KOPT-K1 (cell line): ENCODE data around the gene TMEM115.

Experiments
- H3K27ac ChIP-seq: fragments of 200-600 bp; sonication (generic); 2 replicates; pipeline ENCODE4 v1.5.1; 2016; ENCODE audit warnings: antibody characterized with exemption, mild to moderate bottlenecking, low read depth, low read length; ENCODE audit not compliant: poor library complexity, severe bottlenecking
- H3K36me3 ChIP-seq: fragments of 200-600 bp; sonication (generic); 2 replicates; pipeline ENCODE4 v1.5.1; 2017; ENCODE audit warnings: antibody characterized with exemption, mild to moderate bottlenecking, low read length, moderate library complexity; ENCODE audit not compliant: insufficient read depth
- H3K9me3 ChIP-seq: fragments of 200-600 bp; sonication (generic); 2 replicates; pipeline ENCODE4 v1.5.1; 2017; ENCODE audit warnings: antibody characterized with exemption, low read length, mild to moderate bottlenecking; ENCODE audit not compliant: insufficient read depth, poor library complexity, severe bottlenecking

The TMEM115 gene

DNA sequence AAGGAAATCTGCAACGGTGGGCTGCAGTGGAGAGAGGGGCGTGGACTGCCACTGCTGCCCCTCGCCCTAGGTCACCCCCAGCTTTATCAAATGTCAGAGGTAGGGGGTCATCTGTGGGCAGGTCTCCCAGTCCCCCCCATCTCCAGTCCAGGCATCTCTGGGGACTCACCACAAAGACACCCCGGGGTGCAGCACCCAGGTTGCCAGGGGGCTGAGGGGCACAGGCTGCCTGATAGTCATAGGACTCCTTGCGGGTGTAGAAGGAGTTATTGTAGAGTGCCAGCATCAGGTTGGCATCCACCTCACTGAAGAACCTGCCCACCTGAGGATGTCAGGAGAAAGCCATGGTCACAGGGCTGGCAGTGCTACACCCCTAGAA is 6.5 kb upstream of the TMEM115 start:
- no peaks in the 10 kb centered on the region for H3K9me3 ChIP-seq
- peak overlapping the region; percentile 47 for H3K27ac ChIP-seq
- no peaks in the 10 kb centered on the region for H3K36me3 ChIP-seq

DNA sequence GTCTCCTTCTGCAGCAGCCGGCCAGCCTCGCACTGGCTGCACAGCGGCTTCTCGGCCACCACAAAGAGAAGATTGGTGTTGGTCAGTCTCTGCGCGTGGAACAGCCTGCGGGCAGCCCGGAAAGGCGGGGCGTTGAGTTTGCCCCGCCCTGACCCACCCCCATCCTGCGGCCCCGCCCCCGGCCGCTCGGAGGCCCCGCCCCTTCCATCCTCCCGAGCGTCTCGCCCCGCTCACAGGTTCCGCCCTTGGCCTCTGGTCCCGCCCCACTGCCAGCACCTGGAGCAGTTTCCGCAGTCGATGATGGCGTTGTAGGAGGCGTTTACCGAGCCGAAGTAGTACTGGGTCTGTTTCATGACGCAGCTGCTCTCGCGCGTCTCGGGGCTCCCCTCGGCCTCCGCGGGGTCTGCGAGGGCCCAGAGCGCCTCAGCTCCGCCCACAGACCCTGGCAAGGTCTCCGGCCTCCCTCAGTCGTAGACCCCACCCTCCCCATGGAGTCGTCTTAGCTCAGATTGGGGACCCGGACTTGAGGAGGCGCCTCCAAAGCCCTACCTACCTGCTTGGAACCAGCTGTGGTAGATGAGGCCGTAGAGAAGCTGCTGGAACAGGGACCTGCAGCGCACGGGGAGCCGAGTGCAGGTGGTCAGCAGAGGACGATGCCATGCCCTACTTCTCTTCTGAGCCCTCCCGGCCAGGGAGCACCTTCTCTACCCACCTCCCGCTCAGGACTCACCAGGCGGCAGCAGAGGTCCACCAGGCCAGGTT is 5.9 kb upstream of the TMEM115 start:
- no peaks in the 10 kb centered on the region for H3K9me3 ChIP-seq
- H3K27ac ChIP-seq = peak overlapping the region; percentile 47
- H3K36me3 ChIP-seq = no peaks in the 10 kb centered on the region

DNA sequence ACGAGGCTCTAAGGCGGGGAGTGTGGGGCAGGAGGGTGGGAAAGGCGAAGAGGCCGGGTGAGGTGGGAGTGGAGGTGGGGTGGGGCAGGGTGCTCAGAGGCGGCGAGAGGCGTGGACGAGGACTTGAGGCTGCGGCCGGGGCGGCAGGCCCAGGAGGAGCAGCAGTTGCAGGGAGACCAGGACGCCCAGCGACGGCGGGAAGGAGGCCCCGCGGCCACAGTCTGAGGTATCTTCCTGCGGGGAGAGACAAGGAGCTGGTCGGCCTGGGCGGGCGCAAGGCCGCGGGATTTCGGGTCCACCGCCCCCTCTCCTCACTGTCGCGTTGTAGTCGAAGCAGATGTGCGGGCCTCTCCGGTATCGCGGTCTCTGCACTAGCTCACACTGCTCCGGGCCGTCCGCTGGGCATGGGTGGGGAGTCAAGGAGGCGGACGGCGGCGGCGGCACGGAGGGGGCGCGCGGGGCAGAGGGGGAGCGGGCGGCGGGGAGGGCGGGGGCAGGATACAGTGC is 5.3 kb upstream of the TMEM115 start:
- Histone ChIP-seq H3K36me3 (no peaks in the 10 kb centered on the region), H3K9me3 (no peaks in the 10 kb centered on the region), H3K27ac (no peak overlapping the region)

DNA sequence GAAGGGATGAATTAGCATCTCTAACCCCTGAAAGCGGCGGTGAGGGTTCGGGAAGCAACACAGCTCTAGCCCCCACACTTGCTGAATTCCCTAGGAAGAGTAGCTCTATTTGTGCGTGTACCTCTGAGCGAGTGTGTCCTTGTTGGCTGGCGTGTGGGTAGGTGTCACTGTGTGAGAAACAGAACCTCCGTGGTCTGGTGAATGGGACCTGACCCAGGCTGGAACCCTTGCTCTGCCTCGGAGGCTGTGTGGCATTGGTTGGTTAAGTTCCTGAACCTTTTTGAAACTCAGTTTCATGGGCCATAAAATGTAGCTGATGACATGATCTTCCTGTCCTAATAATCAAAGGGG is 414 bp upstream of the TMEM115 start:
- Histone ChIP-seq H3K9me3 (no peaks in the 10 kb centered on the region), H3K27ac (peak overlapping the region; percentile 69), H3K36me3 (peaks cover 34% of the 10 kb centered on the region)

DNA sequence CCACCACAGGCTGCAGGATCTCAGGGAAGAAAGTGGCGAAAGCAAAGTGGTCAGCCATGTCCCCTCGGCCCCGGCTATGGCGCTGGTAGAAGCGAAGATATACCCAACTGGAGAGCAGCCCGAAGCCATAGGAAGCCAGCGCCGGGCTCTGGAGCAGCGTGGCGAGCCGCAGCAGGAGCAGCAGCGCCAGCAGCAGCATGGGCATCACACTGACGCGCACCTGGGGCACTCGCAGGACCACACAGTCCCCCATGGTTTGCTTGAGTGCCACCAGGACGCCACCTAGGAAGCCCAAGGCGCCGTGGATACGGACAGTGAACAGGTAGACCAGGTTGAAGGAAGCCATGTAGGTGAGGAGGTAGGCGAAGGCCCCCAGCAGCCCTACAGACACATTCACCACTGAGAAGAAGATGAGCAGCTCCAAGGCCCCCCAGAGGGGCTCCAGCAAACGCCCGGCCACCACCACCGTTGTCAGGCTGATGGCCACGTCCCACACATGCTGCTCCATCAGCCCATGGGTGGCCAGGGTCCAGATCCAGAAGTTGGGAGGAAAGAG is 888 bp downstream of the TMEM115 start:
- H3K36me3 ChIP-seq = peaks cover 47% of the 10 kb centered on the region
- no peaks in the 10 kb centered on the region for H3K9me3 ChIP-seq
- peak overlapping the region; percentile 69 for H3K27ac ChIP-seq

DNA sequence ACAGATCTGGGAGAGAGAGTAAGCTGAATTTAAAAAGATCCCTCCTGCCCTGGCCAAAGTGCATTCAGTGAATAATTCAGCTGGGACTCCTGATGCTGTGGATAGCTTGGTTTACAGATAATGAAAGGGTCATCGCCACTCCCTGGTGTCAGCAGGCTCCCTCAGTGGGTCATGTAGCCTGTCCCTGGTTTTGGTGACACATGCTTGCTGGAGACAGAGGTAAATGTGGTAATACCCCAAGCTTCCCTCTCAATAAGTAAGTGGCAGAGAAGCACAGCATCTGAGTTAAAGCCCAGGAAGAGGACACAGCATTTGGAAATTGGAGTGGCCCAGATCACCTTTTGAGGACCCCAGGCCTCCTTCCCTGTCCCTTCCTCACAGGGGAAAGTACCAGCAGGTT is 1.8 kb downstream of the TMEM115 start:
- Histone ChIP-seq H3K36me3 (peaks cover 56% of the 10 kb centered on the region), H3K9me3 (no peaks in the 10 kb centered on the region), H3K27ac (peak overlapping the region; percentile 1)

DNA sequence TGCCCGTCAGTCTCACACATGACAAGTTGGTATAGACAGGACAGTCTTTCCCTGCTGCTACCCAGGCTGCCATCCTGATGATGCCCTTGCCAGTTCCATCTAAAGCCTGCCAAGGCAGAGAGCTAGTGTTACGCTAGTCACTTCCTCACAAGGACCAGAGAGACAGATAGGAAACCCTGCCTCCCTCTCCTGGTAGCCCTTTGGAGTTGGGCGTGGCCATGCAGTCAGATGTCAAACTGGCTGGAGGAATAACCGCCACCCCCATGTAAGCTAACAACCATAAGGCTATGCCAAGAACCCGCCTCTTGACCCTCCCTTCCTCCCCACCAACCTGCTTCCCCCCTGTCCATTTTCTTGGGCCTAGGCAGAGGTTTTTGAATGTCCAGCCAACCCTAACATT is 2.8 kb downstream of the TMEM115 start:
- no peak overlapping the region for H3K27ac ChIP-seq
- peaks cover 64% of the 10 kb centered on the region for H3K36me3 ChIP-seq
- H3K9me3 ChIP-seq = no peaks in the 10 kb centered on the region

DNA sequence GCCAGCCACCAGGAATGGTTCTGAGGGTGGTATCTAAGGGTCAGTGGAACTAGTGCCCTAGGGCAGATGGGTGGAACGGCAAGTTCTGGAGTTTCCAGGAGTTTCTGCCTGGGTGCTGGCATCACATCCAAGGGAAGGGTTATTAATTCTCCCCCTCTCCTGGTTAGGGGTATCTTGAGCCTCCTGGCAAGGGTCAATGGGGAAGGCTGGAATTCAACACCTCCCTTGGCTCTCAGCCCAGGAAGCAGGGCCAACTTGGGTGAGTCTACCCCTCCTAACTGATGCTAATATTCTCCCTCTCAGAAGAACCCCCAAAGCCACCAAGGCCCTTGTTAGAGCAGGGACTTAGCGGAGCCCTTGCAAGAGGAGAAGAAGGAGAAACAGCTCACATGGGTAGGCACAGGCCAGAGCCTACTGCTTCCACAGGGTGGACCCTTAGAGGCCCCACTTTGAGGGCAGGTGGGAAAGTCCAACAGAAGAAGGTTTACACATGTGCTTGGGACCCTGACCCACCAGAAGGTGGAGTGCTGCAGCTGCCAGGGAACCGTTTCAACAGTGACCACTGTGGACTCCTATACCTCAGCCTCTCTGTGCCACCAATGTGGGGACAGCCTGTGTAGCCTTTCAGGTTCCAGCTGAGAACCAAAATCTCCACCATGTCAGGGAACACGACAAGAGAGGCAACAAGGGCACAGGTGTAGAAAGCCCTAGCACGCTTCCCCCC is 3.3 kb downstream of the TMEM115 start:
- H3K36me3 ChIP-seq = peaks cover 64% of the 10 kb centered on the region
- H3K9me3 ChIP-seq = no peaks in the 10 kb centered on the region
- H3K27ac ChIP-seq = no peak overlapping the region

DNA sequence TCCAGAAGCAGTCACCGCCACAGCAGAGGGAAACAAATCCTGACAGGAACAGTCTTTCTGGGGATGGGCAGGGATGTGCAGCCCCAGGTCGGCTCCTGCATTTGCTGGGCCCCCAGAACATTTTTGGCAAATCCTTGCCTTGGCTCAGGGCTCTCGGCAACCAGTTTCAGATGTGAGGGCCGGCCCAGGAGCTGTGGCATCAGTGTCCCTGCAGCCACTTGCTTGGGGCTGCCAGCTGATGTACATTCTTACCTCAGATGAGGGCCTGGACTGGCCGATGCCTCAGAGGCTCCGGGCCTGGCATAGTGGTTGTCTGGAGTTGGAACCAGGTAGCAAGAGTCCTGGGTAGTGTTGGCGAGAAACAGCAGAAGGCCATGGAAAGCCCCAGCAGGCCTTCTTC is 4.5 kb downstream of the TMEM115 start:
- Histone ChIP-seq H3K9me3 (no peaks in the 10 kb centered on the region), H3K36me3 (peaks cover 64% of the 10 kb centered on the region), H3K27ac (no peak overlapping the region)

DNA sequence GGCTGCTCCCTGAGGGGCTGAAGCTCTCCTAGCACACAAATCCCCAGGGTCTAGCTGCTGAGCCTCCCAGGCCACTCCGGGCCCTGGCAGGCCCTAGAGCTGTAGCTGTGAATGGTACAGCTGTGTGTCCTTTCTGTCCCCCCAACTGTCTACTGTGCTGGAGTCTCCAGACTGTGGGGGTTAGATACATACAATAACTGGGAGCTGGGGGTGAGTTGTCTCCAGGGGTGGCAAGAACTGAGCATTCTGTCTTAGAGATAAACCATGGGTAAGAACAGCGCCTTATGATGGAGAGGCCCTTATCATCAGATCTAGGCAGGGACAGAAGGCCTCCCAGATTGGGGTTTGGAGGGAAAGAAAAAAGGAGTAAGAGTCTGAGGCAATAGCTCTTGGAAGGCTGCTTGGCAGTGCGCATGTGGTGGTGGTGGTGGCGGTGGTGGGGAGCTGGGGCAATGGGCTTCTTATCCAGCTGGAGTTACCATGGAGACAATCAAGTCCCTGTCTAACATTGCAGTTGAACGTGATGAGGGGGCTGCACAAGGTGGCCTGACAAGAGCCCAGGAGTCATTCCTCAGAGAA is 5.0 kb downstream of the TMEM115 start:
- Histone ChIP-seq H3K27ac (no peak overlapping the region), H3K36me3 (peaks cover 68% of the 10 kb centered on the region), H3K9me3 (no peaks in the 10 kb centered on the region)

DNA sequence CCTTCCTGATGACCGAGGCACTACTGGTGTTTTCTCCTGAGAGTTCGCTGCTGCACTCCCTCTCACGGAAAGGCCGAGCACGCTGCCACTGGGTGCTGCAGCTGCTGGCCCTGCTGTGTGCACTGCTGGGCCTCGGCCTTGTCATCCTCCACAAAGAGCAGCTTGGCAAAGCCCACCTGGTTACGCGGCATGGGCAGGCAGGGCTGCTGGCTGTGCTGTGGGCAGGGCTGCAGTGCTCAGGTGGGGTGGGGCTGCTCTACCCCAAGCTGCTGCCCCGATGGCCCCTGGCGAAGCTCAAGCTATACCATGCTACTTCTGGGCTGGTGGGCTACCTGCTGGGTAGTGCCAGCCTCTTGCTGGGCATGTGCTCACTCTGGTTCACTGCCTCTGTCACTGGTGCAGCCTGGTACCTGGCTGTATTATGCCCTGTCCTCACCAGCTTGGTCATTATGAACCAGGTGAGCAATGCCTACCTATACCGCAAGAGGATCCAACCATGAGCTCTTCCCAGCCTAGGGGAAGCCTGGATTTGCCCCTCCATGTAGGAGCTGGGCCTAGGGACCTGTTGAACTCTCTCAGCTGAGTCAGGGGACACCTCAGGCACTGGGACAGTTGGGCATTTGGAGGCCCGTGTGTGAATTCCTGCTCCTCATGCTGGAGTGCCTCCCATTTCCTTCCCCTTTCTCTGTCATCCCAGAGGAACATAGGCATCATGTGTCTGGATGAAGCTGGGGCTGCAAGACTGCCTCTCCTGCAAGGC is 5.9 kb downstream of the TMEM115 start:
- Histone ChIP-seq H3K36me3 (peaks cover 75% of the 10 kb centered on the region), H3K9me3 (no peaks in the 10 kb centered on the region), H3K27ac (no peak overlapping the region)

DNA sequence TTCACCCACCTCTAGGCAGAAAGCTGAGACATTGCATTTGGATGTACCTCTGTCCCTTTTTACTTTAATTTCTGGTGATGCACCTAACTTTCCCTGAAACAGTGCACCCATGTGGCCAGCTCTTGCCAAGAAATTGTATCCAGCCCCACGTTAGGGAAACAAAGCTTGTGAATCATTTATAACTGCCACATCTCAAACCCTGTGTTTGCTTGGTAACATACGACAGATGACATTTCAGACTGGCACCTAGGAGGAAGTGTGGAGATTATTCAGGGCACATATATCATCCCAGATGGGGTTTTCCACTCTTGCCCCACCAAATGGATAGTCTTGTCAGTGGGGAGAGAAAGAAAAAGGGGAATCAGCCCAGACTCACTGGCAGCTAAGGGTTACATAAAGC is 6.5 kb downstream of the TMEM115 start:
- no peaks in the 10 kb centered on the region for H3K9me3 ChIP-seq
- H3K36me3 ChIP-seq = peaks cover 78% of the 10 kb centered on the region
- no peak overlapping the region for H3K27ac ChIP-seq

DNA sequence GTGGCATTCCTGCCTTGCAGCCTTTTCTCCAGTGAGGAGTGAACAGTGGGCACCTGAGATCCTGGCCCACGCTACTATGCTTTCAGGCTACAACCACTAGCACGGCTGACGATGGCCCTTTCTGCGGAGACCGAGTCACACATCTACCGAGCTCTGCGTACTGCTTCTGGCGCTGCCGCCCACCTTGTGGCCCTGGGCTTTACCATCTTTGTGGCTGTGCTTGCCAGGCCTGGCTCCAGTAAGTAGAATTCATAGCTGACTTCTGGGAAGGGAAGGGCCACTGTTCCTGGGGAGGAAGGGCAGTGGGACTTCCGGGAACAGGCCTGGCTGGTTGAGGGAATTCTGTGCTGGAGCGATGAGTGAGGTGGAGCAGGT is 8.0 kb downstream of the TMEM115 start:
- Histone ChIP-seq H3K27ac (peak overlapping the region; percentile 78), H3K9me3 (no peaks in the 10 kb centered on the region), H3K36me3 (peaks cover 69% of the 10 kb centered on the region)

DNA sequence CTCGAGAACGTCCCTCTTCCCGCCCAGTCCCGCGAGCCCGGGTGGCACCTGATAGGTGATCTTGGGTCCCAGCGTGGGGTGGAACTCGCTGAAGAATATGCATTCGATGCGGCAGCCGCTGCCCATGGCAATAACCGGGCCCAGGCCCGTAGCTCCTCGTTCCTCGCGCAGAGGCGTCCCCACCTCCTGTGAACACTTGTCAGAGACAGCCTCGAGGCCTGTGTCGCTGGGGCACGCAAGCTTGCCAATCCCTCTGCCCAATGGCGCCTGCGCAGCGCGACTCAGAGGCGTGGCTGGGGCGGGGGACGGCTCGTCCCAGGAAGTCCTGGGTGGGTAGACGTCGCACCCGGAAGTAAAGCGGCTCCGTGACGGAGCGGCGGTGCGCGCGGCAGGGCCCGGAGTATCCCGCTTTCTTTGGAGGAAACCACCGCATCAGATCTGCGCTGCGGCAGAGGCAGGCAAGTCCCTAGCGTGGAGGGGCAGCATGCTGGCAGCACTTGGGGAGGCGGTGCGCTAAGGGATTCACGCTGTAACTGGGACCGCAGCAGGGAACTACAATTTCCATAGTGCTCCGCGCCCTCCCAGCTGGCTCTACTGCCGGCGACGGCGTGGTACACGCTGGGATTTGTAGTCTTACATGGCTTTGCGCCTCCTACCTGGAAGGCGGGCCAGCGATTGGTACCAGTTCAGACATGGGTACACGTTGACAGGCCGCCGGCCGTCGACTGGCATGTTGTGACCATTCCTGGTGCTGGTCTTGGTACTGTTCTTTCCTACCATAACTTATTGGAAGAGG is 8.6 kb downstream of the TMEM115 start, which contains the start of the genes CYB561D2 and NPRL2:
Gene CYB561D2 (plus strand): TSS at position 336 of the 796 bp plus-strand sequence. CDS start 572 bp downstream, outside the sequence.
Gene NPRL2 (minus strand): TSS at position 249 of the 796 bp plus-strand sequence. CDS start 123 bp downstream, at position 126.
- Histone ChIP-seq H3K27ac (peak within 1 kb of the TSS; percentile 78), H3K9me3 (no peaks in the 10 kb centered on the region), H3K36me3 (peaks cover 63% of the 10 kb centered on the region)
